Gastroesophageal sphincter (tissue), 4 donors: Measurements from ENCODE around the gene GNG10. TPM values are rescaled to one million over a fixed set of nuclear protein-coding genes. Genes with fewer than 3 reads are reported as not detected.
A peak's percentile ranks its signal among the peaks of the same experiment; 100 is the strongest.
"Not testable (repeated sequence)": the region's sequence is repeated elsewhere in the genome, so short reads cannot be mapped to it uniquely, and the experiment has no call there.

ENCODE experiments used
- ATAC-seq: fragments of 150-250 bp; one replicate; pipeline ENCODE4 v1.9.1; 2016; ENCODE audit warnings: mild to moderate bottlenecking, moderate library complexity
- H3K27ac ChIP-seq, 4 donors: fragments of 200-600 bp; sonication (generic) in 3 of 4; 1 replicate in 3 of 4; 2 replicates in 1 of 4; pipeline ENCODE4 v1.5.1; 2016 to 2019
- H3K27me3 ChIP-seq: fragments of 200-600 bp; sonication (generic); one replicate; pipeline ENCODE4 v1.5.1; 2019
- H3K36me3 ChIP-seq, 2 donors: fragments of 200-600 bp; sonication (generic); one replicate each; pipeline ENCODE4 v1.5.1; 2019; ENCODE audit warnings: control low read depth in 1 of 2
- H3K4me1 ChIP-seq, 3 donors: fragments of 200-600 bp; sonication (generic); 1 replicate in 2 of 3; 2 replicates in 1 of 3; pipeline ENCODE4 v1.5.1; 2016 to 2019; ENCODE audit warnings: control low read depth in 2 of 3
- H3K4me3 ChIP-seq, 2 donors: fragments of 200-600 bp; sonication (generic); one replicate each; pipeline ENCODE4 v1.5.1; 2019; ENCODE audit warnings: mild to moderate bottlenecking in 1 of 2, moderate library complexity in 1 of 2
- H3K9me3 ChIP-seq, 3 donors: fragments of 200-600 bp; sonication (generic); one replicate each; pipeline ENCODE4 v1.5.1; 2017 to 2019; ENCODE audit warnings: control low read depth in 2 of 3
- CTCF ChIP-seq, 4 experiments: fragments of 200-600 bp in 2 of 4; fragments of 450-650 bp in 2 of 4; sonication (generic) in 1 of 4; IDR thresholded peaks; one replicate each; pipeline ENCODE4 v1.5.1; 2017 to 2019; ENCODE audit warnings: antibody characterized with exemption in 4 of 4, mild to moderate bottlenecking in 2 of 4, moderate library complexity in 2 of 4
- EP300 ChIP-seq: sonication (generic); formaldehyde crosslinking; IDR thresholded peaks from one replicate; pipeline ENCODE4 v1.6.1; 2017; ENCODE audit warnings: antibody characterized with exemption, mild to moderate bottlenecking
- POLR2A ChIP-seq, 2 donors: fragments of 450-650 bp; IDR thresholded peaks; one replicate each; pipeline ENCODE4 v1.6.1; 2017; ENCODE audit warnings: antibody characterized with exemption in 2 of 2, mild to moderate bottlenecking in 2 of 2, moderate library complexity in 1 of 2
- POLR2AphosphoS5 ChIP-seq: sonication (generic); formaldehyde crosslinking; IDR thresholded peaks from one replicate; pipeline ENCODE4 v1.6.1; 2017; ENCODE audit warnings: antibody characterized with exemption
- WGBS, 2 donors: methylation state at CpG; one replicate each; pipeline ENCODE4 v1.1.5; 2018; ENCODE audit warnings: low coverage in 1 of 2; 5-methylcytosine and 5-hydroxymethylcytosine counted together
- total RNA-seq, 4 donors: library from RNA; depleted of rRNA; stranded (reverse); fragments of >200 nt; gene quantifications; one replicate each; pipeline ENCODE4 v1.1.0, GENCODE V29; 2016

Gene GNG10
- 10 to 100 TPM; 41.4 to 96.4 (median 82.0) TPM for total RNA-seq

GRCh38 chr9:111661150-111661801, at the start of gene GNG10:
Gene GNG10 (plus strand): TSS chr9:111661605. CDS start chr9:111661635, 30 bp downstream.
- ATAC-seq = peak; percentile 93
- 0% methylated on average over 1 to 2 of the region's 61 CpGs for WGBS, 2 donors
- TF ChIP-seq POLR2AphosphoS5 (no peak), POLR2A (IDR thresholded peaks at IDR 0.05) (peak in 1 of 2 donors; percentile 27)
- Histone ChIP-seq H3K4me1 (peaks cover 0 to 23% (median 0%) of the 10 kb centered on the region in 3 donors), H3K4me3 (peak within 1 kb of the TSS; percentile 49 to 87), H3K36me3 (no peaks in the 10 kb centered on the region), H3K27ac (peak within 1 kb of the TSS in 3 of 4 donors; percentile 74 to 86 (median 81)), H3K27me3 (no peaks in the 10 kb centered on the region), H3K9me3 (no peaks in the 10 kb centered on the region)

GRCh38 chr9:111613436-111614040, 47.9 kb upstream of the GNG10 start:
- WGBS, 2 donors = 40 to 55% methylated on average over 3 of the region's 4 CpGs
- H3K27ac ChIP-seq = no peak overlapping the region
- no peak for TF ChIP-seq POLR2A (IDR thresholded peaks at IDR 0.05)
- TF ChIP-seq EP300 = no peak
- TF ChIP-seq CTCF (IDR thresholded peaks at IDR 0.05) = no peak
- no peak for TF ChIP-seq POLR2AphosphoS5
- H3K36me3 ChIP-seq = no peaks in the 10 kb centered on the region
- H3K4me3 ChIP-seq = no peak overlapping the region
- no peaks in the 10 kb centered on the region for H3K4me1 ChIP-seq
- no peaks in the 10 kb centered on the region for H3K9me3 ChIP-seq
- no peak for ATAC-seq
- peaks cover 47% of the 10 kb centered on the region for H3K27me3 ChIP-seq

- Histone ChIP-seq H3K9me3 (no peaks in the 10 kb centered on the region), H3K27ac (no peak overlapping the region), H3K4me1 (no peaks in the 10 kb centered on the region), H3K4me3 (no peak overlapping the region), H3K36me3 (no peaks in the 10 kb centered on the region), H3K27me3 (peaks cover 30% of the 10 kb centered on the region)
- no peak for ATAC-seq
- 33 to 59% methylated on average over 3 of the region's 3 CpGs for WGBS, 2 donors
- TF ChIP-seq POLR2AphosphoS5 (no peak), CTCF (IDR thresholded peaks at IDR 0.05) (no peak), POLR2A (IDR thresholded peaks at IDR 0.05) (no peak), EP300 (no peak)
These were observed 45.5 kb upstream of the GNG10 start for GRCh38 chr9:111615928-111616327.

DNA sequence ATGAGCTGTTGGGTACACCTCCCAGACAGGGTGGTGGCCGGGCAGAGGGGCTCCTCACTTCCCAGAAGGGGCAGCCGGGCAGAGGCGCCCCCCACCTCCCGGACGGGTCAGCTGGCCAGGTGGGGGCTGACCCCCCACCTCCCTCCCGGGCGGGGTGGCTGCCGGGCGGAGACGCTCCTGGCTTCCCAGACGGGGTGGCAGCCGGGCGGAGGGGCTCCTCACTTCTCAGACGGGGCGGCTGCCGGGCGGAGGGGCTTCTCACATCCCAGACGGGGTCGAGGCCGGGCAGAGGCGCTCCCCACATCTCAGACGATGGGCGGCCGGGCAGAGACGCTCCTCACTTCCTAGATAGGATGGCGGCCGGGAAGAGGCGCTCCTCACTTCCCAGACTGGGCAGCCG, 44.1 kb upstream of the GNG10 start:
- no CpG with 5 or more reads among the region's 29 CpGs for WGBS, 2 donors
- H3K4me3 ChIP-seq, H3K36me3 ChIP-seq, H3K27ac ChIP-seq, H3K9me3 ChIP-seq, H3K4me1 ChIP-seq, ATAC-seq: not testable (repeated sequence)
- H3K27me3 ChIP-seq = peaks cover 28% of the 10 kb centered on the region

- no peaks in the 10 kb centered on the region for H3K36me3 ChIP-seq
- no peaks in the 10 kb centered on the region for H3K9me3 ChIP-seq
- no peak overlapping the region for H3K27ac ChIP-seq
- H3K4me3 ChIP-seq = no peak overlapping the region
- H3K4me1 ChIP-seq = no peaks in the 10 kb centered on the region
- H3K27me3 ChIP-seq = peaks cover 7% of the 10 kb centered on the region
- ATAC-seq = peak; percentile 53
- WGBS, 2 donors = 0% methylated on average over 1 of the region's 2 CpGs
- TF ChIP-seq POLR2A (IDR thresholded peaks at IDR 0.05) (no peak), CTCF (IDR thresholded peaks at IDR 0.05) (peak; percentile 25 to 93 (median 57))
These were observed 39.4 kb upstream of the GNG10 start for GRCh38 chr9:111621895-111622480.

DNA sequence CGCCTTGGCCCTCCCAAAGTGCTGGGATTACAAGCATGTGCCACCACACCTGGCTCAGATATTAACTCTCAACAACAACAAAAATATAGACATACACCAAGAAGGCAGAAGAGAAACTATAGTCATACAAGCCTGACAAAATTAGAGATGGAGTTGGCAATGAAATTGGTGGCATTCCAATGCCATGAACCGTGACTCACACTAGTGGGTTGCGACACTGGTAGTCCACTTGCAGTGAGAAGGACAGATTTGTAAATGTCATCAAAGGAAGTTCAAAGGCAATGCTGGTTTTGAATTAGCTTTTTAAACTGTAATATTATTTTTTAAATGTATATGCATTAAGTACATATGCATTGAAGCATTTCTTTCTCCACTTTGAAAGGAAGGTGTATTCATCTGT, 38.8 kb upstream of the GNG10 start:
- H3K27ac ChIP-seq = no peak overlapping the region
- no peaks in the 10 kb centered on the region for H3K4me1 ChIP-seq
- H3K36me3 ChIP-seq = no peaks in the 10 kb centered on the region
- H3K4me3 ChIP-seq = no peak overlapping the region
- 49 to 62% methylated on average over 3 of the region's 3 CpGs for WGBS, 2 donors
- ATAC-seq = no peak
- H3K27me3 ChIP-seq = peaks cover 7% of the 10 kb centered on the region
- H3K9me3 ChIP-seq = no peaks in the 10 kb centered on the region
- TF ChIP-seq CTCF (IDR thresholded peaks at IDR 0.05) = no peak
- peak; percentile 50 for TF ChIP-seq POLR2AphosphoS5
- no peak for TF ChIP-seq POLR2A (IDR thresholded peaks at IDR 0.05)
